ENCODE results near the gene TES. TPM values are rescaled to one million over a fixed set of nuclear protein-coding genes. Genes with fewer than 3 reads are reported as not detected.

The TES gene
- polyA plus RNA-seq, 1 donor from 2014 or later, result 38.0 TPM

DNA sequence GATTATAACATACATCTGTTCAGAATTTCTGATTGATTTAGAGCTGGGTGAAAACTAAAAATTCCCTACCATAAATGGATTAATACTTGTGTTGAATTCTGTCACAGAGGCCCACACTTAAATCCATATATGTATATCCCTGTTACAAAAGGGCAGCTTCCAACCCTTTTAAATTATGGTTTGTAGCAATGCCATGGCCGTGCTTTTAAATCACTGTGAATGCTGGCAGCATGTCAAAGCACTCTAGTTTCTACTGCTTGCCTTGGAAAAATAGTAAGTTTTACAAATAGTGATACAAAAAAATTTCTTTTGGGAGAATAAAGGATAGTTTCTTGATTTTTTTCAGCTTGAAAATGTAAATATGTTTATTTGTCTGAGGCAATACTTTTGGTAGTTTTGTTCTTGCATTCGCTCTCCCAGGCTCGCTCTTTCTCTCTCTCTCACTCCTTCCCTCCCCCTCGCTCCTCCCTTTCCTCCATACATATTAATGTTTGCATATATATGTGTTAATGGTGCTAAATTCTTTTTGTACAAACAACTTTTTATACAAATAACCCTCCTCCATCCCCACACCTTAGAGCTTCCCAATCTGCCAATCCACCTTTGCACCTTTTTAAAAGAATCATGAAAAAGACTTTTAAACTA lies 29.8 kb downstream of the TES start:
- Histone ChIP-seq H3K4me3 (ENCODE audit: low read length) (no peak overlapping the region), H3K79me2 (replicated peaks; ENCODE audit: insufficient read depth, low read length) (no peaks in the 10 kb centered on the region), H3K27me3 (ENCODE audit: insufficient read depth, low read depth, low read length) (no peaks in the 10 kb centered on the region), H3K36me3 (ENCODE audit: insufficient read depth, low read length) (no peaks in the 10 kb centered on the region), H3K9me2 (ENCODE audit: insufficient read depth, low read length) (no peaks in the 10 kb centered on the region), H3K9ac (ENCODE audit: low read length) (no peak overlapping the region), H3K9me3 (ENCODE audit: low read length) (peaks cover 4% of the 10 kb centered on the region), H3F3A (ENCODE audit: insufficient read depth, low read length, poor library complexity, severe bottlenecking) (no peaks in the 10 kb centered on the region), H4K20me1 (ENCODE audit: insufficient read depth) (no peaks in the 10 kb centered on the region), H3K27ac (ENCODE audit: low read length) (no peak overlapping the region), H2AFZ (ENCODE audit: low read depth, low read length) (no peak overlapping the region), H3K4me2 (ENCODE audit: low read length) (no peak overlapping the region)
- no peak for TF ChIP-seq POLR2AphosphoS5 (IDR thresholded peaks at IDR 0.05)
- no peak for TF ChIP-seq SMC3 (conservative IDR thresholded peaks at IDR 0.05; ENCODE audit: poor library complexity)
- TF ChIP-seq RAD21 (conservative IDR thresholded peaks at IDR 0.05), result no peak
- no peak for TF ChIP-seq EZH2 (IDR thresholded peaks at IDR 0.05; ENCODE audit: borderline replicate concordance, insufficient read depth, low read length, poor library complexity, severe bottlenecking)
- TF ChIP-seq MXI1 (conservative IDR thresholded peaks at IDR 0.05; ENCODE audit: poor library complexity, severe bottlenecking), result no peak
- TF ChIP-seq, protein P1, sequence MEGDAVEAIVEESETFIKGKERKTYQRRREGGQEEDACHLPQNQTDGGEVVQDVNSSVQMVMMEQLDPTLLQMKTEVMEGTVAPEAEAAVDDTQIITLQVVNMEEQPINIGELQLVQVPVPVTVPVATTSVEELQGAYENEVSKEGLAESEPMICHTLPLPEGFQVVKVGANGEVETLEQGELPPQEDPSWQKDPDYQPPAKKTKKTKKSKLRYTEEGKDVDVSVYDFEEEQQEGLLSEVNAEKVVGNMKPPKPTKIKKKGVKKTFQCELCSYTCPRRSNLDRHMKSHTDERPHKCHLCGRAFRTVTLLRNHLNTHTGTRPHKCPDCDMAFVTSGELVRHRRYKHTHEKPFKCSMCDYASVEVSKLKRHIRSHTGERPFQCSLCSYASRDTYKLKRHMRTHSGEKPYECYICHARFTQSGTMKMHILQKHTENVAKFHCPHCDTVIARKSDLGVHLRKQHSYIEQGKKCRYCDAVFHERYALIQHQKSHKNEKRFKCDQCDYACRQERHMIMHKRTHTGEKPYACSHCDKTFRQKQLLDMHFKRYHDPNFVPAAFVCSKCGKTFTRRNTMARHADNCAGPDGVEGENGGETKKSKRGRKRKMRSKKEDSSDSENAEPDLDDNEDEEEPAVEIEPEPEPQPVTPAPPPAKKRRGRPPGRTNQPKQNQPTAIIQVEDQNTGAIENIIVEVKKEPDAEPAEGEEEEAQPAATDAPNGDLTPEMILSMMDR (IDR thresholded peaks at IDR 0.05; ENCODE audit: poor library complexity, severe bottlenecking), result no peak
- TF ChIP-seq REST (IDR thresholded peaks at IDR 0.05; ENCODE audit: borderline replicate concordance), result no peak
- no peak for TF ChIP-seq TAF1 (IDR thresholded peaks at IDR 0.05; ENCODE audit: low read depth)
- no peak for TF ChIP-seq EP300 (conservative IDR thresholded peaks at IDR 0.05; ENCODE audit: poor library complexity, severe bottlenecking)

DNA sequence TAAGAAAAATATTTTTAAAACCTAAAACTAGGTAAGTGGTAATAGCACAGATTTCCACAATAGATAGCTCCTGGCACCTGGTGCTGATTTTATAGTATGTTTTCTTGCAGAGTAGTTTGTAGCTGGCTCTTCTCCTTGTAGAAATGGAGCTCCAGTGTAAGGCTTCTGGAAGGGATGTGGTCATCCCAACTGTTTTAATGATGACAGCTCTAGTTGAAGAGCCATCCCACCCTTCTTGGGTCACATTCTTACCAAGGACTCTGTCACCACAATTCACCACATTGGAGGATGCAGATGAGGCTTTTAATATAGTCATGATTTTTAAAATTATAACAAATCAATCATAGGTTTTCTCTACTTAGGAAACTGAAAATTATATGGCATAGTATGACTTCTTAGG lies 31.0 kb downstream of the TES start:
- no peak for TF ChIP-seq MXI1 (conservative IDR thresholded peaks at IDR 0.05; ENCODE audit: poor library complexity, severe bottlenecking)
- TF ChIP-seq EZH2 (IDR thresholded peaks at IDR 0.05; ENCODE audit: borderline replicate concordance, insufficient read depth, low read length, poor library complexity, severe bottlenecking), result no peak
- TF ChIP-seq RAD21 (conservative IDR thresholded peaks at IDR 0.05), result no peak
- no peak for TF ChIP-seq TAF1 (IDR thresholded peaks at IDR 0.05; ENCODE audit: low read depth)
- TF ChIP-seq EP300 (conservative IDR thresholded peaks at IDR 0.05; ENCODE audit: poor library complexity, severe bottlenecking), result no peak
- no peak for TF ChIP-seq SMC3 (conservative IDR thresholded peaks at IDR 0.05; ENCODE audit: poor library complexity)
- TF ChIP-seq REST (IDR thresholded peaks at IDR 0.05; ENCODE audit: borderline replicate concordance), result no peak
- TF ChIP-seq POLR2AphosphoS5 (IDR thresholded peaks at IDR 0.05), result no peak
- TF ChIP-seq, protein P1 (IDR thresholded peaks at IDR 0.05; ENCODE audit: poor library complexity, severe bottlenecking), result no peak
- no peaks in the 10 kb centered on the region for H3K36me3 ChIP-seq (ENCODE audit: insufficient read depth, low read length)
- no peaks in the 10 kb centered on the region for H3K27me3 ChIP-seq (ENCODE audit: insufficient read depth, low read depth, low read length)

More for the DNA sequence above, 31.0 kb downstream of the TES start:
- no peaks in the 10 kb centered on the region for H4K20me1 ChIP-seq (ENCODE audit: insufficient read depth)
- no peak overlapping the region for H3K4me3 ChIP-seq (ENCODE audit: low read length)
- H2AFZ ChIP-seq (ENCODE audit: low read depth, low read length), result no peak overlapping the region
- H3K4me2 ChIP-seq (ENCODE audit: low read length), result no peak overlapping the region
- peaks cover 4% of the 10 kb centered on the region for H3K9me3 ChIP-seq (ENCODE audit: low read length)
- H3K27ac ChIP-seq (ENCODE audit: low read length), result no peak overlapping the region
- no peak overlapping the region for H3K9ac ChIP-seq (ENCODE audit: low read length)
- no peaks in the 10 kb centered on the region for H3K79me2 ChIP-seq (replicated peaks; ENCODE audit: insufficient read depth, low read length)
- no peaks in the 10 kb centered on the region for H3F3A ChIP-seq (ENCODE audit: insufficient read depth, low read length, poor library complexity, severe bottlenecking)
- H3K9me2 ChIP-seq (ENCODE audit: insufficient read depth, low read length), result no peaks in the 10 kb centered on the region

Data from neural cell (in vitro differentiated cells).